Thyroid gland (tissue), 4 donors: ENCODE measurements around the gene USP48. TPM values are rescaled to one million over a fixed set of nuclear protein-coding genes. Genes with fewer than 3 reads are reported as not detected.

ENCODE experiments used
- DNase-seq, 2 donors: peaks; one replicate each; pipeline ENCODE4 v3.0.0-alpha.2; 2019
- H3K27ac ChIP-seq, 3 donors: fragments of 200-600 bp; sonication (generic); 1 replicate in 2 of 3; 2 replicates in 1 of 3; pipeline ENCODE4 v1.5.1; 2016 to 2019; ENCODE audit warnings: mild to moderate bottlenecking in 1 of 3, moderate library complexity in 1 of 3
- H3K27me3 ChIP-seq: fragments of 200-600 bp; sonication (generic); one replicate; pipeline ENCODE4 v1.5.1; 2019
- H3K36me3 ChIP-seq, 2 donors: fragments of 200-600 bp; sonication (generic); one replicate each; pipeline ENCODE4 v1.5.1; 2016 to 2019
- H3K4me1 ChIP-seq, 2 donors: fragments of 200-600 bp; sonication (generic); one replicate each; pipeline ENCODE4 v1.5.1; 2017 to 2019
- H3K4me3 ChIP-seq, 3 donors: fragments of 200-600 bp; sonication (generic); replicated peaks in 1 of 3; 1 replicate in 2 of 3; 2 replicates in 1 of 3; pipeline ENCODE4 v1.5.1; 2016; ENCODE audit warnings: mild to moderate bottlenecking in 1 of 3
- H3K9me3 ChIP-seq: fragments of 200-600 bp; sonication (generic); one replicate; pipeline ENCODE4 v1.5.1; 2017
- CTCF ChIP-seq, 6 experiments: fragments of 200-600 bp in 3 of 6; fragments of 450-650 bp in 3 of 6; sonication (generic) in 3 of 6; IDR thresholded peaks; one replicate each; pipeline ENCODE4 v1.5.1; 2016 to 2019; ENCODE audit warnings: antibody characterized with exemption in 6 of 6, mild to moderate bottlenecking in 2 of 6, inconsistent platforms in 1 of 6, moderate library complexity in 1 of 6
- POLR2A ChIP-seq, 2 donors: fragments of 450-650 bp; IDR thresholded peaks; one replicate each; pipeline ENCODE4 v1.6.1; 2017; ENCODE audit warnings: antibody characterized with exemption in 2 of 2, mild to moderate bottlenecking in 2 of 2, moderate library complexity in 1 of 2
- WGBS, 2 donors: methylation state at CpG; one replicate each; pipeline ENCODE4 v1.1.5; 2017; 5-methylcytosine and 5-hydroxymethylcytosine counted together
- intact Hi-C: fragments of 100-400 bp; cut with DNase I; formaldehyde crosslinking; loops from one replicate; pipeline ENCODE4 v1.15.1; 2023
- total RNA-seq, 4 donors: library from RNA; depleted of rRNA; stranded (reverse); fragments of >200 nt; gene quantifications; one replicate each; pipeline ENCODE4 v1.2.3, GENCODE V29; 2016

The USP48 gene
- total RNA-seq, 4 donors from 2014 or later: 77.4 to 113 (median 88.5) TPM

- Histone ChIP-seq H3K27ac (no peak overlapping the region), H3K9me3 (no peaks in the 10 kb centered on the region), H3K4me1 (no peaks in the 10 kb centered on the region), H3K36me3 (peaks cover 35 to 40% of the 10 kb centered on the region in 2 donors), H3K27me3 (no peaks in the 10 kb centered on the region), H3K4me3 (no peak overlapping the region)
- TF ChIP-seq POLR2A (IDR thresholded peaks at IDR 0.05) (no peak), CTCF (IDR thresholded peaks at IDR 0.05) (no peak)
- intact Hi-C loops: no loop called here
- WGBS, 2 donors: 84 to 90% methylated on average over 6 to 10 of the region's 11 CpGs
- no peak for DNase-seq
These were observed 38.6 kb upstream of the USP48 start for GRCh38 chr1:21821385-21822019.

- no peak for DNase-seq
- peaks cover 28 to 36% of the 10 kb centered on the region in 2 donors for H3K36me3 ChIP-seq
- WGBS, 2 donors: 92 to 98% methylated on average over 6 to 9 of the region's 9 CpGs
- no peak overlapping the region for H3K4me3 ChIP-seq
- no peaks in the 10 kb centered on the region for H3K4me1 ChIP-seq
- TF ChIP-seq POLR2A (IDR thresholded peaks at IDR 0.05) (no peak), CTCF (IDR thresholded peaks at IDR 0.05) (no peak)
- no peaks in the 10 kb centered on the region for H3K9me3 ChIP-seq
- H3K27ac ChIP-seq: no peak overlapping the region
- intact Hi-C loops: no loop called here
- no peaks in the 10 kb centered on the region for H3K27me3 ChIP-seq
These were observed 37.8 kb upstream of the USP48 start for GRCh38 chr1:21820597-21821232.

- H3K27me3 ChIP-seq: no peaks in the 10 kb centered on the region
- H3K4me1 ChIP-seq: peaks cover 6 to 7% of the 10 kb centered on the region in 2 donors
- WGBS, 2 donors: 36 to 40% methylated on average over 10 of the region's 10 CpGs
- intact Hi-C loops: no loop called here
- H3K9me3 ChIP-seq: no peaks in the 10 kb centered on the region
- no peak overlapping the region for H3K27ac ChIP-seq
- no peak overlapping the region for H3K4me3 ChIP-seq
- DNase-seq: peak in 1 of 2 donors; percentile 18
- TF ChIP-seq POLR2A (IDR thresholded peaks at IDR 0.05) (no peak), CTCF (IDR thresholded peaks at IDR 0.05) (no peak)
- peaks cover 10 to 15% of the 10 kb centered on the region in 2 donors for H3K36me3 ChIP-seq
These were observed 35.7 kb upstream of the USP48 start for GRCh38 chr1:21818656-21819055.

- H3K4me1 ChIP-seq: peaks cover 6 to 7% of the 10 kb centered on the region in 2 donors
- 80 to 86% methylated on average over 8 of the region's 8 CpGs for WGBS, 2 donors
- no peak for TF ChIP-seq CTCF (IDR thresholded peaks at IDR 0.05)
- TF ChIP-seq POLR2A (IDR thresholded peaks at IDR 0.05): no peak
- intact Hi-C loops: no loop called here
- no peaks in the 10 kb centered on the region for H3K27me3 ChIP-seq
- no peak overlapping the region for H3K27ac ChIP-seq
- H3K36me3 ChIP-seq: no peaks in the 10 kb centered on the region
- no peak overlapping the region for H3K4me3 ChIP-seq
- H3K9me3 ChIP-seq: no peaks in the 10 kb centered on the region
- DNase-seq: no peak
These were observed 33.8 kb upstream of the USP48 start for GRCh38 chr1:21816602-21817302.
